Activated T-helper 1 cell treated with anti-CD3 and anti-CD28 coated beads, Interleukin-12 subunit alpha, Interleukin-12 subunit beta, Interleukin-2, Interleukin-4 antibody, amounts not matched to agents 30 ng/mL and 10 ng/mL and 1 ng/mL, durations not matched to agents 14 hours and 24 hours and 36 hours (primary cell): ENCODE data around the gene KIF1B. TPM values are rescaled to one million over a fixed set of nuclear protein-coding genes. Genes with fewer than 3 reads are reported as not detected.
A peak's percentile ranks its signal among the peaks of the same experiment; 100 is the strongest.

Experiments used
- DNase-seq: peaks from one replicate; pipeline ENCODE4 v3.0.0; 2021; ENCODE audit warnings: low spot score
- H3K27ac Mint-ChIP-seq: one replicate; pipeline ENCODE4 v1.8.0; 2021; ENCODE audit warnings: mild to moderate bottlenecking, mixed read lengths
- H3K27me3 Mint-ChIP-seq: one replicate; pipeline ENCODE4 v1.8.0; 2022; ENCODE audit warnings: mild to moderate bottlenecking, moderate library complexity, mixed read lengths; ENCODE audit not compliant: insufficient read depth
- H3K36me3 Mint-ChIP-seq: one replicate; pipeline ENCODE4 v1.8.0; 2021; ENCODE audit warnings: low read depth, mixed read lengths
- H3K4me1 Mint-ChIP-seq: one replicate; pipeline ENCODE4 v1.8.0; 2021; ENCODE audit warnings: low read depth, mixed read lengths
- H3K4me3 Mint-ChIP-seq: one replicate; pipeline ENCODE4 v1.8.0; 2021; ENCODE audit warnings: mild to moderate bottlenecking, moderate library complexity, mixed read lengths
- H3K9me3 Mint-ChIP-seq: one replicate; pipeline ENCODE4 v1.8.0; 2021; ENCODE audit warnings: mixed read lengths
- intact Hi-C: fragments of 100-400 bp; cut with micrococcal nuclease; formaldehyde crosslinking; loops from one replicate; pipeline ENCODE4 v1.15.1; 2024
- total RNA-seq: library from RNA; stranded (reverse); gene quantifications from 2 replicates; pipeline ENCODE4 v1.2.3, GENCODE V29; 2022

KIF1B gene
- total RNA-seq, 1 donor from 2014 or later, result 15.8 TPM

DNA sequence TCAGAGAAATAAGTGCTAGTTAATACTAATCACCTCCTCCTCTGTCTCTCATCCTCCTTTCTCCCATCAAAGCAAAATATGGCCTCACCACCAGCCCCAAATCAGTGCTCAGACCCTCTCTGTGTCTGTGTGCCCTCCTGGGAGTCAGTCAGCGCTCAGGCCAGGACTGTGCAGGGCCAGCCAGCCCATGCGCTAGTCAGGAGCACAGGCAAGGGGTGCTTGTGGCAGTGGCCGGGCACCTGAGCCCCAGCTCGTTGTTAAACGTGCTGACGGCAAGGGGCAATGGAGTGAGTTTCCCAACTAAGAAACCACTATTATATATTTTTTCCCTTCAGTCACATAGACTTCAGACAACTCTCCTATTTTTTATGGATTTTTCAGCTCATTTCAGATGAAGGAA is 169.3 kb downstream of the KIF1B start:
- H3K27ac Mint-ChIP-seq, result no peak overlapping the region

DNA sequence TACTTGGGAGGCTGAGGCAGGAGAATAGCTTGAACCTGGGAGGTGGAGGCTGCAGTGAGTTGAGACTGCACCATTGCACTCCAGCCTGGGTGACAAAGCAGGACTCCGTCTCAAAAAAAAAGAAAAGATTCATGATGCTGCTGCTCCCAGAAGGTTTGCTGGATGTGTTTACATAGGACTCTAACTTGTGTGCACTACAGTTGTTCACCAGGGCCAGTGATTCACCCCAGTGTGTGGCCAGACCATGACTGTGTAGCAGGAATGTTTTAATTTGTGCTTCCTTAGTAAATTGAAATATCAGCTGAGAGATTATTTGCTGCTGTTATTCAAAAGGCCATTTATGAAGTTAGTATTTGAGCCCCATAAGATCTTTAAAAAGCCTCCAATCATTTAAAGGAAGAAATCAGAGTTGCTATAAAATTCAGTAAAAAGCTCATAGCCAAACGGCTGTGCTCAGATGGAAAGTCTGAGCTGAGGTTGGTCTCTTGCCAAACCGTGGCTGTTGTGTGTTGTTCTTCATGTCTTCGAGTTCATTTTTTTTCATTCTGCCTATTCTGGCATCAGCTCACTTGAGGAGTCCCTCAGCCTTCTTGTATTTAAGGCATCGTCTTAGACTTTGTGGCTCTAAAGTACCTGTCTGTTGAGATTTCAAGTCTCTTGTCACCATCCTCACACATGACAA is 170.4 kb downstream of the KIF1B start:
- DNase-seq, result no peak
- H3K4me1 Mint-ChIP-seq, result no peaks in the 10 kb centered on the region
- intact Hi-C loops, result no loop called here
- no peaks in the 10 kb centered on the region for H3K9me3 Mint-ChIP-seq
- peaks cover 2% of the 10 kb centered on the region for H3K36me3 Mint-ChIP-seq
- no peak overlapping the region for H3K27ac Mint-ChIP-seq
- no peak overlapping the region for H3K4me3 Mint-ChIP-seq
- no peaks in the 10 kb centered on the region for H3K27me3 Mint-ChIP-seq

More for the DNA sequence above, 169.3 kb downstream of the KIF1B start:
- intact Hi-C loops, result no loop called here
- H3K9me3 Mint-ChIP-seq, result no peaks in the 10 kb centered on the region
- no peaks in the 10 kb centered on the region for H3K4me1 Mint-ChIP-seq
- H3K27me3 Mint-ChIP-seq, result no peaks in the 10 kb centered on the region
- no peak for DNase-seq
- no peak overlapping the region for H3K4me3 Mint-ChIP-seq
- H3K36me3 Mint-ChIP-seq, result peaks cover 2% of the 10 kb centered on the region

DNA sequence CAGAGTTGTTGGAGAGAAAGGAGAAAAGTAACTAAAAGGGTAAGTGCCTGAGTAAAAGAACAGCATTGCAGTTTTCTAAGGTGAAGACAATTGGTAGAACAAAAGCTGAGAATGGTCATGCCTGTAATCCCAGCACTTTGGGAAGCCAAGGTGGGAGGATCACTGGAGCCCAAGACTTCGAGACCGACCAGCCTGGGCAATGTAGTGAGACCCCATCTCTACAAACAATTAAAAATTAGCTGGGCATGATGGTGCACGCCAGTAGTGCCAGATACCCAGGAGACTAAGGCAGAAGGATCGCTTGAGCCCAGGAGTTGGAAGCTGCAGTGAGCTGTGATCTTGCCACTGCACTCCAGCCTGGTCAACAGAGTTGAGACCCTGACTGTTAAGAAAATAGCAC is 173.3 kb downstream of the KIF1B start:
- no peak overlapping the region for H3K4me3 Mint-ChIP-seq
- intact Hi-C loops, result no loop called here
- H3K27ac Mint-ChIP-seq, result no peak overlapping the region
- no peak for DNase-seq
- H3K4me1 Mint-ChIP-seq, result peaks cover 10% of the 10 kb centered on the region
- no peaks in the 10 kb centered on the region for H3K36me3 Mint-ChIP-seq
- no peaks in the 10 kb centered on the region for H3K27me3 Mint-ChIP-seq
- no peaks in the 10 kb centered on the region for H3K9me3 Mint-ChIP-seq

DNA sequence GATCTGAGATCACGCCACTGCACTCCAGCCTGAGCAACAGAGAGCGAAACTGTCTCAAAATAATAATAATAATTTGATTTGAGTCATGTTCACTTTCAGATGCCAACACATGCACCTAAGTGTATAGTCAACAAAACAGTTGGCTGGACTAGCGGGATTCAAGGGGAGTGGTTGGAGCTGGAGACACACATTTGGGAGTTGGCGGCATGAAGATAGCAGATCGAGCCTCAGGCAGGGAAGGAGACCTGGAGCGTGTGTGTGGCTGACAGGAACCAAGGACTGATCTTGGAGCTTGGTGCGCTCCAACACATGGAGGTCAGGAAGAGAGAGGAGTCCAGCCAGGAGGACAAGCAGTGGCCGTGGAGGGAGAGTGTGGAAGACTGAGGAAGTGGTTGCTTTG is 173.8 kb downstream of the KIF1B start:
- no peak overlapping the region for H3K4me3 Mint-ChIP-seq
- H3K9me3 Mint-ChIP-seq, result no peaks in the 10 kb centered on the region
- H3K4me1 Mint-ChIP-seq, result peaks cover 10% of the 10 kb centered on the region
- no peak for DNase-seq
- intact Hi-C loops, result no loop called here
- H3K27ac Mint-ChIP-seq, result peak overlapping the region; percentile 31
- no peaks in the 10 kb centered on the region for H3K36me3 Mint-ChIP-seq
- no peaks in the 10 kb centered on the region for H3K27me3 Mint-ChIP-seq

DNA sequence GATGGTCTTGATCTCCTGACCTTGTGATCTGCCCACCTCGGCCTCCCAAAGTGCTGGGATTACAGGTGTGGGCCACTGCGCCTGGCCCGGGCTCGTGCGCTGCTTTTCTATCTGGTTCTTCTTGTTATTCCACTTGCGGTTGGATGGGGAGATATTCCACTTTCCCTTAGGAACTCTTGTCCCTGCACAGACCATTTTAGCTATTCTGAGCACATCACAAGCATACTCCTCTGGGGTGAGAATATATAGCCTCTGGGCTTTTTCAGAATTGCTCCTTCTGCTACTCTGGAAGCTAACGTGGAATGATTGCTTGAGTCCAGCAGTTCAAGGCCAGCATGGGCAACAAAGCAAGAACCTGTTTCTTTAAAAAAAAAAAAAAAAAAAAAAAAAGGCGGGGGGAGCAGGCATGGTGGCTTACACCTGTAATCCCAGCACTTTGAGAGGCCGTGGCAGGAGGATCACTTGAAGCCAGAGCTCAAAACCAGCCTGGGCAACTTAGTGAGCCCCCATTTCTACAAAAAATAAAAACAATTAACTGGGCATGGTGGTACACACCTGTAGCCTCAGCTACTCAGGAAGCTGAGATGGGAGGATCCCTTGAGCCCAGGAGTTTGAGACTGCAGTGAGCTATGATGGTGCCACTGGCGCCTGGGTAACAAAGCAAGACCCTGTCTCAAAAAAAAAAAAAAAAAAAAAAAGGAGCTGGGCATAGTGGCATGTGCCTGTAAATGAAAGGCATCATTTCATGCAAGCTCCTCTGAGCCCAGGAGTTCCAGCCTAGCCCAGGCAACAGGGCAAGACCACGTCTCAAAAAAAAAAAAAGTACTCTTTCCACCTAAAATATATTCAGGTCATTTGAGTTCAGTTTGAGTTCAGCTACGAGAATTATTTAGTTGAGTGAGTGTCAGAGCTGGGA is 176.6 kb downstream of the KIF1B start:
- no peak overlapping the region for H3K27ac Mint-ChIP-seq
- no peak for DNase-seq
- H3K27me3 Mint-ChIP-seq, result no peaks in the 10 kb centered on the region
- no peaks in the 10 kb centered on the region for H3K36me3 Mint-ChIP-seq
- no peak overlapping the region for H3K4me3 Mint-ChIP-seq
- peaks cover 10% of the 10 kb centered on the region for H3K4me1 Mint-ChIP-seq
- no peaks in the 10 kb centered on the region for H3K9me3 Mint-ChIP-seq
- intact Hi-C loops, result no loop called here

DNA sequence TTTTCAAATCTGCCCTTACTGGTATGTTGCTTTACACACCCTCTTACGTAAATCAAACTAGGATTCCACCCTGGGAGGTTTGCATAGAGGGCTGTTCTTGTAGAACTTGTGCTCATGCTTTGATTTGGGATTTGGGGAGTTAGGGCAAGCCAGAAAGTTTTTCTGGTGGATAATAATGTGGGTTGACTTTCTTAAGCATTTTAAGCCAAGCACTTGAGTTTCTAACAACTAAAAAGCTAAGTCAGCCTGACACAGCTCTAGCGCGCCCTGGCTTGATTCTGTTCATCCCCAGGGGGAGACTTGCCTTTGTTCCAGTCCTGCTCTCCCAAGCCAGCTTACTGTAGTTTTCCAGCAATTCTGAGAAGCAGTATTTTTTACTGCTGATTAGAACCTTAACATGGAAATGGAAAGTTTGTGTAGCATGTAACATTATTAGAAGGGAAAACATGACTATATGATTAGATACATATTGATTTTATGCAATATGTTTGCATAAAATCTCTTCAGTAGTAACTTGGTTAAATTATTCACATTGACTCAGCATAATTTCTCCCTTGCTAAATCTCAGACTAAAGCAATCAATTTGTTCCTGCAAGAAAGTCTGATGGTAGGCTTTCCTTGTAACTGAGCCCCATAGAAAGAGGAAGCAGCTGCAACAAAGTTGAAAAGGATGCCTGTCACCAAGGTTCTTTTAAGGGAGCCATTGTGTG is 177.5 kb downstream of the KIF1B start:
- H3K36me3 Mint-ChIP-seq, result no peaks in the 10 kb centered on the region
- peaks cover 10% of the 10 kb centered on the region for H3K4me1 Mint-ChIP-seq
- no peak overlapping the region for H3K27ac Mint-ChIP-seq
- H3K4me3 Mint-ChIP-seq, result no peak overlapping the region
- H3K9me3 Mint-ChIP-seq, result no peaks in the 10 kb centered on the region
- no peak for DNase-seq
- intact Hi-C loops, result loop anchor here (1.0 kb wide), 1 partner anchor 10 kb away; no protein-coding TSS in a partner anchor
- no peaks in the 10 kb centered on the region for H3K27me3 Mint-ChIP-seq

DNA sequence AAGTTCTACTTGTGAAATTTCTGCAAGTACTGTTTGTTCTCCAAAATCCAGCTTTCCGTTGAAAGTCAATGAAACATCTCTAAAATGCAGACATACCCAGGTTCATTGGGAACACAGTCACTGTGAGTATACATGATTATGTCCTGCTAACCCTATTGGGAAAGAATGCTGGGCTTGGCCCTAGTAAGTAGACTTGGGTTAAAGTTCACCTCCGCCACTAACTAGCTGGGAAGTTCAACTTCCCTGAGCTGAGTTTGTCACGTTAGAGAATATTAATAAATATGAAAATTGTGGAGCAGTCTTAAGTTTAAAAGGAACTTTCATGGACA is 178.0 kb downstream of the KIF1B start:
- H3K9me3 Mint-ChIP-seq, result no peaks in the 10 kb centered on the region
- no peak for DNase-seq
- H3K4me1 Mint-ChIP-seq, result peaks cover 10% of the 10 kb centered on the region
- H3K36me3 Mint-ChIP-seq, result no peaks in the 10 kb centered on the region
- peak overlapping the region; percentile 58 for H3K27ac Mint-ChIP-seq
- no peaks in the 10 kb centered on the region for H3K27me3 Mint-ChIP-seq
- intact Hi-C loops, result loop anchor here (1.0 kb wide), 1 partner anchor 10 kb away; no protein-coding TSS in a partner anchor
- no peak overlapping the region for H3K4me3 Mint-ChIP-seq

DNA sequence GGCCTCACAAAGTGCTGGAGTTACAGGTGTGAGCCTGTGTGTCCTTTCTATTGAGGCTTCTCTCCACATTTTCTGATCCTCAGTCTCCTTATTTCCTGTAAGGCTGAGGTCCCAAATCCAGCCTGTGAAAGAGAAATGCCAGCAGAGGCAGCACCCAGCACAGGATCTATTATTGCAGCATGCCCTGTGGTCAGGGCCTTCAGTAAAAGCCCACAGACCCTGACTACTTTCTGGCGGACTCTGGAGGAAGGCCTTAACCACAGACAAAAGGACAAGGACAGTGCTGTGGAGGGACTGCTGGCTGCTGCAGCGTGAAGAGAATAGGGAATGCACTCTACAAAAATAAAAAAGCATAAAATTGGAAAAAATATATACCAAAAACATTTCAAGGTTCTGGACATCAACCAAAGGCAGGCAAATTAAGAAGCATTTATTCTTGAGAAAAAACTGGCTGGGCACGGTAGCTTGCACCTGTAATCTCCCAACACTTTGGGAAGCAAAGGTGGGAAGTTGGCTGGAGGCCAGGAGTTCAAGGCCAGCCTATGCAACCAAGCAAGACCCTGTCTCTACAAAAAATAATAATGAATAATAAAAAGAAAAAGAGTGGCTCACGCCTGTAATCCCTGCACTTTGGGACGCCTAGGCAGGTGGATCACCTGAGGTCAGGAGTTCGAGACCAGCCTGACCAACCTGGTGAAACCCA is 179.1 kb downstream of the KIF1B start:
- Mint-ChIP-seq H3K27ac (no peak overlapping the region), H3K4me1 (peaks cover 10% of the 10 kb centered on the region), H3K27me3 (no peaks in the 10 kb centered on the region), H3K9me3 (peaks cover 8% of the 10 kb centered on the region), H3K36me3 (no peaks in the 10 kb centered on the region), H3K4me3 (no peak overlapping the region)
- DNase-seq, result no peak
- intact Hi-C loops, result no loop called here

DNA sequence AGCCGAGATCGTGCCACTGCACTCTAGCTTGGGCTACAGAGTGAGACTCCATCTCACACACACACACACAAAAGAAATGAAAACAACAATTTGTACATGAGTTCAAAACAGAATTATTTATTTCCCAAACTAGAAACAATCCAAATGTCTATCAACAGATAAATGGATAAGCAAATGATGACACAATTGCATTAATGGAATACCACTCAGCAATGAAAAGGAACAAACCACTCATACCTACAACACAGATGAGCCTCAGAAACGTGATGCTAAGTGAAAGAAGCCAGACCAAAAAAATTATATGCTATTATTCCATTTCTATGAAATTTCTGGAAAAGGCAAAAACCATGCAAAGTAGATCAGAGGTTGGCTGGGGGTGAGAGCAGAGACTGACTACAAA is 186.5 kb downstream of the KIF1B start:
- H3K4me3 Mint-ChIP-seq, result peak overlapping the region; percentile 58
- no peak for DNase-seq
- H3K27me3 Mint-ChIP-seq, result no peaks in the 10 kb centered on the region
- peaks cover 11% of the 10 kb centered on the region for H3K36me3 Mint-ChIP-seq
- H3K27ac Mint-ChIP-seq, result no peak overlapping the region
- intact Hi-C loops, result loop anchor here (5.0 kb wide), 1 partner anchor 1495 kb away; no protein-coding TSS in a partner anchor
- H3K4me1 Mint-ChIP-seq, result peaks cover 20% of the 10 kb centered on the region
- peaks cover 8% of the 10 kb centered on the region for H3K9me3 Mint-ChIP-seq

DNA sequence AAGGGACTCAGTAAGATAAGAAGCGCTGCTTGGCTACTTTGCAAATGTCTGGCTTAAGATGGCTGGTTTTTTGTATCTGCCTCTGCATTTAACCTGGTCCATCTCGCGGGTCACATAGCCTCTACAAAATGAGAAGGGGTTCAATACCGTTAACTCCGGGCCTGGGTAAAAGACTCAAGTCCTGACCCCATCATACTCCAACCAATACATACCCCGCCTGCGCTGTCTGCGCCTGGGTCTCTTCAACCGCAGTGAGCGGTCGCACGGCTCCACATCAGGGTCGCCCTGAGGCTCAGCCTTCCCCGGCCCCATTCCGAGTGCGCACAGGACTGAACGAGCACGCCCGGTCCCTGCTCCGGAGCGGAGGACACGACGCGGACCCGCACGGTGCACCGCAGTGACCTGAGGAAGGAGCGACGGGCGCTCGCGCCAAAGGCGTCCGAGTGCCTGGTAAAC is 187.9 kb downstream of the KIF1B start:
- Mint-ChIP-seq H3K4me1 (peaks cover 20% of the 10 kb centered on the region), H3K36me3 (peaks cover 14% of the 10 kb centered on the region), H3K9me3 (peaks cover 8% of the 10 kb centered on the region), H3K27me3 (no peaks in the 10 kb centered on the region), H3K4me3 (peak overlapping the region; percentile 87), H3K27ac (peak overlapping the region; percentile 73)
- DNase-seq, result no peak
- intact Hi-C loops, result loop anchor here (1.0 to 5.0 kb wide), 9 partner anchors 10 to 1496 kb away; partner anchors contain the start of genes CENPS, CTNNBIP1, DFFA and KIF1B

DNA sequence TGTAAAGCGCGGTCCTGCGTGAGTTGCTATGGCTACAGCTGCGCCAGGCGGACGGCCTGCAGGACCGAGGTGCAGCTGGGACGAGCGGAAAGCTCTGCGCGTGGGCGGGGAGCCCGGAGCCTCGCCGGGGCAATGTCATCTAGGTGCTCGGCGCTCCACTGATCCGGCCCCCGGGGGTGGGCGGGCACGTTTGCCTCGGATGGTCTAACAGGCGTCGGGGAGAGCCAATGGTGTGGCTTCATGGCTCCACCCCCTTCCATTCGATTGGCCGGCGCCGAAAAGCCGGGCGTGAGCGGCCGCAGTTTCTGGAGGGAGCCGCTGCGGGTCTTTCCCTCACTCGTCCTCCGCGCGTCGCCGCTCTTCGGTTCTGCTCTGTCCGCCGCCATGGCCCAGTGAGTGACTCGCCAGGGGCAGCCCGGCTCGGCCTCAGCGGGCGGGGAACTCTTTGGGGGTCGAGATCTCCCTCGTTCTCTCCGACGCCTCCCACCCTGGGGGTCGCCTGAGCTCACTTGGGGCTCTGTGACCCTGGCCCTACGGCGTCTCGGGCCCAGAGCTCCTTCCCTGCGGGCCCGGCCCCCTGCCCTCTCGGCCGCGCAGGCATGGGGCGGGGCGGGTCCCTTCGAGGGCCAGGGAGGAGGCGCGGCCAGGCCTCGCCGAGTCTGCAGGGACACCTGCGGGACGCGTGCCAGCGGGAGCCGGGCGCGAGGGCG is 188.5 kb downstream of the KIF1B start, which contains the start of gene PGD:
Gene PGD, plus strand, starts transcription at position 331 of the 710 bp plus-strand sequence. Its CDS starts 54 bp downstream, at position 385.
- Mint-ChIP-seq H3K4me3 (peak within 1 kb of the TSS; percentile 92), H3K27ac (peak within 1 kb of the TSS; percentile 77), H3K36me3 (peaks cover 18% of the 10 kb centered on the region), H3K27me3 (no peaks in the 10 kb centered on the region), H3K9me3 (peaks cover 5% of the 10 kb centered on the region), H3K4me1 (peaks cover 25% of the 10 kb centered on the region)
- intact Hi-C loops, result loop anchor here (1.0 to 5.0 kb wide), 9 partner anchors 11 to 1497 kb away; partner anchors contain the start of genes CENPS, CTNNBIP1, DFFA and KIF1B
- DNase-seq, result peak; percentile 98
